ENCODE measurements around the gene OOSP2.
A peak's percentile ranks its signal among the peaks of the same experiment; 100 is the strongest.
"Not testable (repeated sequence)": the region's sequence is repeated elsewhere in the genome, so short reads cannot be mapped to it uniquely, and the experiment has no call there.

The OOSP2 gene

DNA sequence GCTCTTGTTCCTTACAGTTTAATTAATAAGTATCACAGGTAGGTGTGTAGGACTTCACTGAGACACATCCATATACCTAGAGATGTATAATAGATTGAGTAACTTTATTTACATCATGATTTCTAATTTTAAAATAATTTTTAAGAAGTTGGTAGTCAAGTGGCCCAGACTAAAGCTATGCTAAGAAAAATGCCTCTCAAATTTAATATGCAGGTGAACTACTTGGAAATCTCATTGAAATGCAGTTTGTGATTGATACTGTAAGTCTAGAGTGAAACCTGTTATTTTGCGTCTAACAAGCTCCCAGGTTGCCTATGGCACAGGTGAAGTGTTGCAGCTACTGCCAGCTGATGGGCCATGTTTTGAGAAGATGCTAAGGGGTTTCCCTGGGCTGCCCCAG, 23.3 kb upstream of the OOSP2 start, which contains the start of gene OOSP4B:
Gene OOSP4B, plus strand, starts transcription at position 301 of the 400 bp plus-strand sequence.
- Histone ChIP-seq H3K4me1 (ENCODE audit: insufficient read depth, insufficient read length) (no peaks in the 10 kb centered on the region), H3K27me3 (ENCODE audit: insufficient read depth, insufficient read length) (no peaks in the 10 kb centered on the region), H3K36me3 (ENCODE audit: insufficient read depth, insufficient read length, low read length) (no peaks in the 10 kb centered on the region), H3K9ac (ENCODE audit: insufficient read length, low read depth) (no peak within 1 kb of the TSS), H3K4me3 (ENCODE audit: insufficient read length, low read depth) (no peak within 1 kb of the TSS), H3K9me3 (ENCODE audit: insufficient read depth, low read length) (peaks cover 13% of the 10 kb centered on the region; the same call in 1 of the 2 replicates)
- TF ChIP-seq SUZ12 (IDR thresholded peaks at IDR 0.05; ENCODE audit: extremely low read depth, insufficient read depth, insufficient read length) = no peak
- no peak for TF ChIP-seq ZNF274 (IDR thresholded peaks at IDR 0.05; ENCODE audit: low read depth, low read length)
- no peak for TF ChIP-seq YY1 (IDR thresholded peaks at IDR 0.05; ENCODE audit: insufficient read depth, insufficient read length)
- no peak for DNase-seq (ENCODE audit: low read depth, low spot score)

DNA sequence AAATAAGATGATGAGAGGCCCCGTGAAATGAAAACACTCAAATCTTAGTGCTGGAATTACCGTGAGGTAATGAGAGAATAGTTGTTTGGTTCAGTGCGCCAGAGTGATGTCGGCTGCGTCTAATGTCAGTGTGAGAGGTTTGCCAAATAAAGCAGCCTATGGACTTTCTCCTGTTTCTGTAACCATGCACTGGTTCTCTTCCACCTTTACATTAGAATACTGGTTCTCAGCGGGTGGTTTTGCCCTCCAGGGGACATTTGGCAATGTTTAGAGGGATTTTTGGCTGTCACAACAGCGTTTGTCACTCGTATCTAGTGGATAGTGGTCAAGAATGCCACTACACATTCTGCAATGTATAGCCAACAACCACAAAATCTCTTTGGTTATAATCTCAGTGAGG, 22.2 kb upstream of the OOSP2 start:
- Histone ChIP-seq H3K27me3 (ENCODE audit: insufficient read depth, insufficient read length) (no peaks in the 10 kb centered on the region), H3K4me3 (ENCODE audit: insufficient read length, low read depth) (no peak overlapping the region), H3K9me3 (ENCODE audit: insufficient read depth, low read length) (peaks cover 13% of the 10 kb centered on the region; the same call in 1 of the 2 replicates), H3K36me3 (ENCODE audit: insufficient read depth, insufficient read length, low read length) (no peaks in the 10 kb centered on the region), H3K4me1 (ENCODE audit: insufficient read depth, insufficient read length) (no peaks in the 10 kb centered on the region), H3K9ac (ENCODE audit: insufficient read length, low read depth) (no peak overlapping the region)
- DNase-seq (ENCODE audit: low read depth, low spot score) = peak; percentile 20
- no peak for TF ChIP-seq YY1 (IDR thresholded peaks at IDR 0.05; ENCODE audit: insufficient read depth, insufficient read length)
- TF ChIP-seq ZNF274 (IDR thresholded peaks at IDR 0.05; ENCODE audit: low read depth, low read length) = no peak
- TF ChIP-seq SUZ12 (IDR thresholded peaks at IDR 0.05; ENCODE audit: extremely low read depth, insufficient read depth, insufficient read length) = no peak

DNA sequence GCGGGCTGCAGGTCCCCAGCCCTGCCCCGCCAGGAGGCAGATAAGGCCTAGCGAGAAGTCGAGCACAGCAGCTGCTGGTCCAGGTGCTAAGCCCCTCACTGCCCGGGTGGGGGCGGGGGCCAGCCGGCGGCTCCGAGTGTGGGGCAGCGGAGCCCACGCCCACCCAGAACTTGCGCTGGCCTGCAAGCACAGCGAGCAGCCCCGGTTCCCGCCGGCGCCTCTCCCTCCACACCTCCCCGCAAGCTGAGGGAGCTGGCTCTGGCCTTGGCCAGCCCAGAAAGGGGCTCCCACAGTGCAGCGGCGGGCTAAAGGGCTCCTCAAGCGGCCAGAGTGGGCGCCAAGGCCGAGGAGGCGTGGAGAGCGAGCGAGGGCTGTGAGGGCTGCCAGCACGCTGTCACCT, 19.8 kb upstream of the OOSP2 start:
- not testable (repeated sequence) for H3K9ac ChIP-seq (ENCODE audit: insufficient read length, low read depth); DNase-seq (ENCODE audit: low read depth, low spot score); H3K36me3 ChIP-seq (ENCODE audit: insufficient read depth, insufficient read length, low read length); H3K4me3 ChIP-seq (ENCODE audit: insufficient read length, low read depth); H3K4me1 ChIP-seq (ENCODE audit: insufficient read depth, insufficient read length); H3K27me3 ChIP-seq (ENCODE audit: insufficient read depth, insufficient read length)
- peaks cover 13% of the 10 kb centered on the region; the same call in 1 of the 2 replicates for H3K9me3 ChIP-seq (ENCODE audit: insufficient read depth, low read length)

DNA sequence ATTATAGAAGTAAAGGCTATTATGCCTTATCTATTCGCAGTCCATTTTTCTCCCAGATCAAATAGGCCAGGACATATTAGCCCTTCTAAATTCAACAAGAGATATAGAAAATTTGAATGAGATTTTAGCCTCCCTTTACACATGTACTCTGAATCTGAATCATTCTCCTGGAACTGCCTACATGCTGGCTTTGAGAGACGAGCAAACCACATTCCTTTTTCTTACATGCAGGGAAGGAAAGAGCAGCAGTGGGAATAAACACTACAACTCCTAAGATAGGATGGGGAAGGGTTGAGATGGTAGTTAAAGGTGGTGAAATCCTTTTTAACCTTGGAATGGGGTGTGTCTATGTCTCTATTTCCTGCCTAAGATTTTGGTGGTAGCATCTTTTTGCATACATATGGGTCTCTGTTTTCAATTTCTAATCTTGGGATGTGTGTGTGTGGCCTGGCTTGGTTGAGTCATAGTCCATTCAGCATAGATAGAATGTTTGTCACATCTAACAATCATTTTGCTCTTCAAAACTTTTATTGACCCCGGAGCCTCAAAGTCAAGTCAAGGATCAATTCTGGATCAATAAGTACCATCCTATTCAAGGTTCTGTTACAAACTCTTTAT, 11.1 kb upstream of the OOSP2 start:
- Histone ChIP-seq H3K27me3 (ENCODE audit: insufficient read depth, insufficient read length) (no peaks in the 10 kb centered on the region), H3K9me3 (ENCODE audit: insufficient read depth, low read length) (no peaks in the 10 kb centered on the region), H3K4me3 (ENCODE audit: insufficient read length, low read depth) (no peak overlapping the region), H3K4me1 (ENCODE audit: insufficient read depth, insufficient read length) (no peaks in the 10 kb centered on the region), H3K9ac (ENCODE audit: insufficient read length, low read depth) (no peak overlapping the region), H3K36me3 (ENCODE audit: insufficient read depth, insufficient read length, low read length) (no peaks in the 10 kb centered on the region)
- no peak for DNase-seq (ENCODE audit: low read depth, low spot score)
- TF ChIP-seq ZNF274 (IDR thresholded peaks at IDR 0.05; ENCODE audit: low read depth, low read length) = no peak
- no peak for TF ChIP-seq SUZ12 (IDR thresholded peaks at IDR 0.05; ENCODE audit: extremely low read depth, insufficient read depth, insufficient read length)
- no peak for TF ChIP-seq YY1 (IDR thresholded peaks at IDR 0.05; ENCODE audit: insufficient read depth, insufficient read length)

DNA sequence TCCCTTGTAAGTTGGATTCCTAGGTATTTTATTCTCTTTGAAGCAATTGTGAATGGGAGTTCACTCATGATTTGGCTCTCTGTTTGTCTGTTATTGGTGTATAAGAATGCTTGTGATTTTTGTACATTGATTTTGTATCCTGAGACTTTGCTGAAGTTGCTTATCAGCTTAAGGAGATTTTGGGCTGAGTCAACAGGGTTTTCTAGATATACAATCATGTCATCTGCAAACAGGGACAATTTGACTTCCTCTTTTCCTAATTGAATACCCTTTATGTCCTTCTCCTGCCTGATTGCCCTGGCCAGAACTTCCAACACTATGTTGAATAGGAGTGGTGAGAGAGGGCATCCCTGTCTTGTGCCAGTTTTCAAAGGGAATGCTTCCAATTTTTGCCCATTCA, 10.2 kb downstream of the OOSP2 start:
- not testable (repeated sequence) for H3K4me1 ChIP-seq (ENCODE audit: insufficient read depth, insufficient read length); H3K9me3 ChIP-seq (ENCODE audit: insufficient read depth, low read length); DNase-seq (ENCODE audit: low read depth, low spot score); H3K9ac ChIP-seq (ENCODE audit: insufficient read length, low read depth); H3K36me3 ChIP-seq (ENCODE audit: insufficient read depth, insufficient read length, low read length); H3K27me3 ChIP-seq (ENCODE audit: insufficient read depth, insufficient read length); H3K4me3 ChIP-seq (ENCODE audit: insufficient read length, low read depth)

- DNase-seq (ENCODE audit: low read depth, low spot score); H3K36me3 ChIP-seq (ENCODE audit: insufficient read depth, insufficient read length, low read length); H3K4me3 ChIP-seq (ENCODE audit: insufficient read length, low read depth); H3K4me1 ChIP-seq (ENCODE audit: insufficient read depth, insufficient read length); H3K9ac ChIP-seq (ENCODE audit: insufficient read length, low read depth); H3K9me3 ChIP-seq (ENCODE audit: insufficient read depth, low read length); H3K27me3 ChIP-seq (ENCODE audit: insufficient read depth, insufficient read length): not testable (repeated sequence)
Observed at GRCh38 chr11:60050839-60051238, 10.6 kb downstream of the OOSP2 start.

DNA sequence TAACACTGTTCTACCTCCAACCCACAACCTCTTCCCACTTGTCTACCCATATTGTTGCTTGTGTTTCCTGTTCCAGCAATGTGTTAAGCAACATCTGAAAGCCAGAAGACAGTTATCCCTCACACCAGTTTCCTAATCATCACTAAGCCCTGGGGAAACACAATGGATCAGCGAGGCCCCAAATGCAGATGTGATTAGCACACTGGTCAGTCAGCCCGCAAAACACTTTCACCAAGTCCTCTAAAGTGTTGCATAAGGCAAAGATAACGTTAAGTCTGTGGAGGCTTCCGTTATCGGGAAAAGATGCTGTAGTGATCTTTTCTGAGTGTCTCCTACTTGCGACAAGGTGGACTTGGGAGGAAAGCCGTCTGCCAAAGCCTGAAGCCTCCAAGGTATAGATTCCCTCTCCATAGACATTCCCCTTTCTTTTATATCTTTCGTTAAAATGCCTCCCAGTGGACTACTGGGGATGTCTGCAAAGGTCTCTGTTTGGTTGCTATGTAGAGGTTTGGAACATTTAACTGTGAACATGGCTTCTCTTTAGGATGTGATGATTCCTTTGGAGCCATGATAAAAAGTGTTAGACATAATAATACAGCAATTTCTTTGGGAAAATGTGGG, 16.2 kb downstream of the OOSP2 start, which contains the start of gene MS4A3:
Gene MS4A3, plus strand, starts transcription at position 317 of the 621 bp plus-strand sequence. CDS start 4,496 bp downstream, outside the sequence.
- TF ChIP-seq YY1 (IDR thresholded peaks at IDR 0.05; ENCODE audit: insufficient read depth, insufficient read length) (no peak), SUZ12 (IDR thresholded peaks at IDR 0.05; ENCODE audit: extremely low read depth, insufficient read depth, insufficient read length) (no peak), ZNF274 (IDR thresholded peaks at IDR 0.05; ENCODE audit: low read depth, low read length) (no peak)
- no peak for DNase-seq (ENCODE audit: low read depth, low spot score)
- no peaks in the 10 kb centered on the region for H3K27me3 ChIP-seq (ENCODE audit: insufficient read depth, insufficient read length)
- no peak within 1 kb of the TSS for H3K9ac ChIP-seq (ENCODE audit: insufficient read length, low read depth)
- H3K4me3 ChIP-seq (ENCODE audit: insufficient read length, low read depth) = no peak within 1 kb of the TSS
- H3K36me3 ChIP-seq (ENCODE audit: insufficient read depth, insufficient read length, low read length) = no peaks in the 10 kb centered on the region
- H3K4me1 ChIP-seq (ENCODE audit: insufficient read depth, insufficient read length) = no peaks in the 10 kb centered on the region
- no peaks in the 10 kb centered on the region for H3K9me3 ChIP-seq (ENCODE audit: insufficient read depth, low read length)

GRCh38 chr11:60059052-60059451, 18.8 kb downstream of the OOSP2 start:
- Histone ChIP-seq H3K27me3 (ENCODE audit: insufficient read depth, insufficient read length) (no peaks in the 10 kb centered on the region), H3K4me3 (ENCODE audit: insufficient read length, low read depth) (no peak overlapping the region), H3K4me1 (ENCODE audit: insufficient read depth, insufficient read length) (no peaks in the 10 kb centered on the region), H3K36me3 (ENCODE audit: insufficient read depth, insufficient read length, low read length) (no peaks in the 10 kb centered on the region), H3K9ac (ENCODE audit: insufficient read length, low read depth) (no peak overlapping the region), H3K9me3 (ENCODE audit: insufficient read depth, low read length) (no peaks in the 10 kb centered on the region)
- no peak for DNase-seq (ENCODE audit: low read depth, low spot score)
- TF ChIP-seq SUZ12 (IDR thresholded peaks at IDR 0.05; ENCODE audit: extremely low read depth, insufficient read depth, insufficient read length) (no peak), ZNF274 (IDR thresholded peaks at IDR 0.05; ENCODE audit: low read depth, low read length) (no peak), YY1 (IDR thresholded peaks at IDR 0.05; ENCODE audit: insufficient read depth, insufficient read length) (no peak)
